ENCODE data around the gene ATP6V0E1.
A peak's percentile ranks its signal among the peaks of the same experiment; 100 is the strongest.

The ATP6V0E1 gene

GRCh38 chr5:172946146-172946545 is 37.4 kb upstream of the ATP6V0E1 start:
- POLR2A ChIA-PET = no interaction called here
- CTCF ChIA-PET = interaction anchor here (1.4 kb wide), 1 partner anchor 7 kb away, joined by 3 read pairs; no protein-coding TSS in a partner anchor

DNA sequence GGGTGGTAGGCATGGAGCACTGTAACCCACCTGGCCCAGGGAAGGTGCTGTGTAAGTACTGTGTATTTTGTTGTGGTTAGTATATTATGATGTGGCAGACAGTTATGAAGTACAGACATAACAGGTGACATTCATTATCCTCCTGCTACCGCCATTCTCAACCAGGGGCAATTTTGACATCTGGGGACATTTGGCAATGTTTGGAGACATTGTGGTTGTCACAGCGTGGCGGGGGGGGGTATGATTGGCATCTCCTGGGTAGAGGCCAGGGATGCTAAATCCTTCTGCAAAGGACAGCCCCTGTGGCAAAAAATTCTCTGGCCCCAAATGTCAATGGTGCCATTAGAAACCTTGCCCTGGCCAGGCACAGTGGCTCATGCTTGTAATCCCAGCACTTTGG is 34.1 kb upstream of the ATP6V0E1 start:
- H3K27ac ChIP-seq (ENCODE audit: extremely low read depth, low read depth, low read length) = no peak overlapping the region
- no peak overlapping the region for H3K4me3 ChIP-seq (ENCODE audit: low read depth, low read length)
- ChIA-PET POLR2A (no interaction called here), CTCF (interaction anchor here (0.9 to 1.1 kb wide), 2 partner anchors 9 to 17 kb away, joined by 3 read pairs; no protein-coding TSS in a partner anchor)
- no peaks in the 10 kb centered on the region for H3K9me3 ChIP-seq (ENCODE audit: control insufficient read depth, insufficient read depth, low read depth, low read length)
- H3K4me1 ChIP-seq (ENCODE audit: control insufficient read depth, insufficient read depth, low read length) = no peaks in the 10 kb centered on the region
- no peak for TF ChIP-seq ZBTB21 (tag by site-specific recombination; IDR thresholded peaks at IDR 0.05)
- 0 out of 2 replicates have a peak, but pooled peaks have one; percentile 5 for TF ChIP-seq SCRT2 (tag by site-specific recombination; IDR thresholded peaks at IDR 0.05)
- H3K36me3 ChIP-seq (ENCODE audit: control insufficient read depth in 2 of 2, insufficient read depth in 1 of 2, low read length in 2 of 2) = peaks cover 0 to 24% of the 10 kb centered on the region in 2 experiments; a peak in 2 of 3 replicates

More at GRCh38 chr5:172946146-172946545, 37.4 kb upstream of the ATP6V0E1 start:
- Histone ChIP-seq H3K4me3 (ENCODE audit: low read depth, low read length) (no peak overlapping the region), H3K4me1 (ENCODE audit: control insufficient read depth, insufficient read depth, low read length) (no peaks in the 10 kb centered on the region), H3K27ac (ENCODE audit: extremely low read depth, low read depth, low read length) (no peak overlapping the region), H3K9me3 (ENCODE audit: control insufficient read depth, insufficient read depth, low read depth, low read length) (no peaks in the 10 kb centered on the region), H3K36me3 (ENCODE audit: control insufficient read depth in 2 of 2, insufficient read depth in 1 of 2, low read length in 2 of 2) (peaks cover 0 to 17% of the 10 kb centered on the region in 2 experiments; a peak in 2 of 3 replicates)
- TF ChIP-seq TRIM28 (IDR thresholded peaks at IDR 0.05; ENCODE audit: borderline replicate concordance, low read length) (no peak), ZNF23 (tag by site-specific recombination; IDR thresholded peaks at IDR 0.05; ENCODE audit: borderline replicate concordance) (no peak), ZNF266 (tag by site-specific recombination; IDR thresholded peaks at IDR 0.05; ENCODE audit: low read depth) (no peak), ZNF621 (tag by site-specific recombination; IDR thresholded peaks at IDR 0.05) (no peak), SCRT1 (tag by site-specific recombination; IDR thresholded peaks at IDR 0.05; ENCODE audit: borderline replicate concordance) (no peak), ZNF514 (tag by site-specific recombination; IDR thresholded peaks at IDR 0.05) (no peak), ZFHX2 (tag by site-specific recombination; conservative IDR thresholded peaks at IDR 0.05) (no peak), ZNF510 (tag by site-specific recombination; IDR thresholded peaks at IDR 0.05; ENCODE audit: insufficient replicate concordance) (no peak), ZNF223 (tag by site-specific recombination; IDR thresholded peaks at IDR 0.05) (no peak), SETDB1 (IDR thresholded peaks at IDR 0.05; ENCODE audit: insufficient read length, low read length) (no peak), GFI1B (tag by site-specific recombination; IDR thresholded peaks at IDR 0.05) (no peak)
- TF ChIP-seq, protein P1, sequence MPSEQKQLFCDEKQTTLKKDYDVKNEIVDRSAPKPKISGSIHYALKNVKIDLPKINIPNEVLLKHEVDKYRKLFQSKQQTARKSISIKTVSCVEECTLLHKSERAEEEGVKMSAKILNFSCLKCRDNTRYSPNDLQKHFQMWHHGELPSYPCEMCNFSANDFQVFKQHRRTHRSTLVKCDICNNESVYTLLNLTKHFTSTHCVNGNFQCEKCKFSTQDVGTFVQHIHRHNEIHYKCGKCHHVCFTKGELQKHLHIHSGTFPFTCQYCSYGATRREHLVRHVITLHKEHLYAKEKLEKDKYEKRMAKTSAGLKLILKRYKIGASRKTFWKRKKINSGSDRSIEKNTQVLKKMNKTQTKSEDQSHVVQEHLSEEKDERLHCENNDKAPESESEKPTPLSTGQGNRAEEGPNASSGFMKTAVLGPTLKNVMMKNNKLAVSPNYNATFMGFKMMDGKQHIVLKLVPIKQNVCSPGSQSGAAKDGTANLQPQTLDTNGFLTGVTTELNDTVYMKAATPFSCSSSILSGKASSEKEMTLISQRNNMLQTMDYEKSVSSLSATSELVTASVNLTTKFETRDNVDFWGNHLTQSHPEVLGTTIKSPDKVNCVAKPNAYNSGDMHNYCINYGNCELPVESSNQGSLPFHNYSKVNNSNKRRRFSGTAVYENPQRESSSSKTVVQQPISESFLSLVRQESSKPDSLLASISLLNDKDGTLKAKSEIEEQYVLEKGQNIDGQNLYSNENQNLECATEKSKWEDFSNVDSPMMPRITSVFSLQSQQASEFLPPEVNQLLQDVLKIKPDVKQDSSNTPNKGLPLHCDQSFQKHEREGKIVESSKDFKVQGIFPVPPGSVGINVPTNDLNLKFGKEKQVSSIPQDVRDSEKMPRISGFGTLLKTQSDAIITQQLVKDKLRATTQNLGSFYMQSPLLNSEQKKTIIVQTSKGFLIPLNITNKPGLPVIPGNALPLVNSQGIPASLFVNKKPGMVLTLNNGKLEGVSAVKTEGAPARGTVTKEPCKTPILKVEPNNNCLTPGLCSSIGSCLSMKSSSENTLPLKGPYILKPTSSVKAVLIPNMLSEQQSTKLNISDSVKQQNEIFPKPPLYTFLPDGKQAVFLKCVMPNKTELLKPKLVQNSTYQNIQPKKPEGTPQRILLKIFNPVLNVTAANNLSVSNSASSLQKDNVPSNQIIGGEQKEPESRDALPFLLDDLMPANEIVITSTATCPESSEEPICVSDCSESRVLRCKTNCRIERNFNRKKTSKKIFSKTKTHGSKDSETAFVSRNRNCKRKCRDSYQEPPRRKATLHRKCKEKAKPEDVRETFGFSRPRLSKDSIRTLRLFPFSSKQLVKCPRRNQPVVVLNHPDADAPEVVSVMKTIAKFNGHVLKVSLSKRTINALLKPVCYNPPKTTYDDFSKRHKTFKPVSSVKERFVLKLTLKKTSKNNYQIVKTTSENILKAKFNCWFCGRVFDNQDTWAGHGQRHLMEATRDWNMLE (tag by site-specific recombination; conservative IDR thresholded peaks at IDR 0.05; ENCODE audit: low read depth) = no peak
- TF ChIP-seq, protein P2, sequence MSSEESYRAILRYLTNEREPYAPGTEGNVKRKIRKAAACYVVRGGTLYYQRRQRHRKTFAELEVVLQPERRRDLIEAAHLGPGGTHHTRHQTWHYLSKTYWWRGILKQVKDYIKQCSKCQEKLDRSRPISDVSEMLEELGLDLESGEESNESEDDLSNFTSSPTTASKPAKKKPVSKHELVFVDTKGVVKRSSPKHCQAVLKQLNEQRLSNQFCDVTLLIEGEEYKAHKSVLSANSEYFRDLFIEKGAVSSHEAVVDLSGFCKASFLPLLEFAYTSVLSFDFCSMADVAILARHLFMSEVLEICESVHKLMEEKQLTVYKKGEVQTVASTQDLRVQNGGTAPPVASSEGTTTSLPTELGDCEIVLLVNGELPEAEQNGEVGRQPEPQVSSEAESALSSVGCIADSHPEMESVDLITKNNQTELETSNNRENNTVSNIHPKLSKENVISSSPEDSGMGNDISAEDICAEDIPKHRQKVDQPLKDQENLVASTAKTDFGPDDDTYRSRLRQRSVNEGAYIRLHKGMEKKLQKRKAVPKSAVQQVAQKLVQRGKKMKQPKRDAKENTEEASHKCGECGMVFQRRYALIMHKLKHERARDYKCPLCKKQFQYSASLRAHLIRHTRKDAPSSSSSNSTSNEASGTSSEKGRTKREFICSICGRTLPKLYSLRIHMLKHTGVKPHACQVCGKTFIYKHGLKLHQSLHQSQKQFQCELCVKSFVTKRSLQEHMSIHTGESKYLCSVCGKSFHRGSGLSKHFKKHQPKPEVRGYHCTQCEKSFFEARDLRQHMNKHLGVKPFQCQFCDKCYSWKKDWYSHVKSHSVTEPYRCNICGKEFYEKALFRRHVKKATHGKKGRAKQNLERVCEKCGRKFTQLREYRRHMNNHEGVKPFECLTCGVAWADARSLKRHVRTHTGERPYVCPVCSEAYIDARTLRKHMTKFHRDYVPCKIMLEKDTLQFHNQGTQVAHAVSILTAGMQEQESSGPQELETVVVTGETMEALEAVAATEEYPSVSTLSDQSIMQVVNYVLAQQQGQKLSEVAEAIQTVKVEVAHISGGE (tag by site-specific recombination; conservative IDR thresholded peaks at IDR 0.05; ENCODE audit: low read depth) = no peak
- TF ChIP-seq, protein P3, sequence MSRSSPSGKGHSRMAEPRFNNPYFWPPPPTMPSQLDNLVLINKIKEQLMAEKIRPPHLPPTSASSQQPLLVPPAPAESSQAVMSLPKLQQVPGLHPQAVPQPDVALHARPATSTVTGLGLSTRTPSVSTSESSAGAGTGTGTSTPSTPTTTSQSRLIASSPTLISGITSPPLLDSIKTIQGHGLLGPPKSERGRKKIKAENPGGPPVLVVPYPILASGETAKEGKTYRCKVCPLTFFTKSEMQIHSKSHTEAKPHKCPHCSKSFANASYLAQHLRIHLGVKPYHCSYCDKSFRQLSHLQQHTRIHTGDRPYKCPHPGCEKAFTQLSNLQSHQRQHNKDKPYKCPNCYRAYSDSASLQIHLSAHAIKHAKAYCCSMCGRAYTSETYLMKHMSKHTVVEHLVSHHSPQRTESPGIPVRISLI (tag by site-specific recombination; IDR thresholded peaks at IDR 0.05) = no peak

Data from HEK293 (cell line).